ENCODE data around the gene CTIF.
A peak's percentile ranks its signal among the peaks of the same experiment; 100 is the strongest.

CTIF gene

GRCh38 chr18:48602759-48603390 is 64.0 kb downstream of the CTIF start:
- no peak for DNase-seq

- DNase-seq, result no peak
Observed at GRCh38 chr18:48605408-48605845, 66.6 kb downstream of the CTIF start.

DNA sequence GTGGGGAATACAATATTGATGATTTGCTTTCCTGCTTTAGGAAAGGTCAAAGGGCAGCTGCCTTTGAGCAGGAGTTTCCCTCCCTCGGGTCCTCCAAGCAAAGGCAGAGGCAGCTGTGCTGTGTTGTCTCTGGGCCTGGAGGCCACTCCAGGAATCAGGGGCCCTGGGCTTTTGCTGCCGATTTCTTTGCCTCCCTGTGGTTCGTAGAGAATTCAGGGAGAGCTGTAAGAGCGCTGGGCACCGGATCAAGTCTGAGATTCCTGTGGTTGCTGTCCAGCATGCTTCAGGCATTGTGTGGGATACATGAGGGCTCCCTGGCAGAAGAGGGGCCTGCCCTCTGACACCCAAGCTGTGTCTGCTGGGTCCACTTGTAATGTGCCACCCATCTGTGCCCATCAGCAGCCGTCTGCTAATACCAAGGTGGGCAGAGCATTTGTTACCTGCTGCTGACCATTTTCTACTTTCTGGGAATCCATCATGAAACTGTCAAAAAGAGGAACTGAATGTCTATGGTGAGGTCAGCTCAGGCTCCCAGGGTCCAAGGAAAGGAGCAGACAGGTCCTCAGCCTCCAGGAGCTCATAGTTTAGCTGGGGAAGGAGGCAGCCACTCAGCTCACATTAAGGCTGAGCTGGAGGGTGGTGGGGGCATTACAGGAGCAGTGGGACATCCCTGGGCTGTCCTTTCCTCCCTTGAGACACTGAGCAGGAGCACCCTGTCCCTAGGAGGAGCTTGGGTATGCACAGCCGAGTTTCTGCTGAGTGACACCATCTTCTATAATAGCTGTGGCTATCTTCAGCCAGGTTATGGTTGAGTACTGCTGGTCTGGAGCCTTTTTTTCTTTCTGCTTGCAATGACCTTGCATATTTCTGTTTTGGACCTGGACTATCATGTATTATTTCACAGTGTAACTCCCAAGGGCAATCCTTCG is 68.5 kb downstream of the CTIF start:
- DNase-seq, result peak; percentile 92

GRCh38 chr18:48608581-48608980 is 69.8 kb downstream of the CTIF start:
- DNase-seq, result no peak

DNA sequence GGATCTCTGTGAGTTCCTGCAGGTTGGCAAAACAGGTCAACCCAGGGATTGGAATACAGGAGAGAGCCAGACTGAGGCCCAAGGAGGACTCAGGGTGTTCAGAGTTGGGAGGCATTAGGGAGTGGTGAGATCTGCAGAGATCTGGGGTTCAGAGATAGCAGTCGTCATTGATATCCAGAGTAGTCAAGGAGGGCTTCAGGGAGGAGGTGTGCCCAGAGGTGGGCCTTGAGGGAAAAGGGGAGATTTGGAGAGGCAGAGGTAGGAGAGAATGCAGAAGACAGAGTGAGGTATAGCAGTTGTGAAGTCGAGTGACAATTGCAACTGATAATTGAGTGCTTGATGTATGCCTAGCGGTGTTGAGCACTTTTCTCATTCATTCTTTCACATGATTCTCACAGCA is 70.3 kb downstream of the CTIF start:
- no peak for DNase-seq

DNA sequence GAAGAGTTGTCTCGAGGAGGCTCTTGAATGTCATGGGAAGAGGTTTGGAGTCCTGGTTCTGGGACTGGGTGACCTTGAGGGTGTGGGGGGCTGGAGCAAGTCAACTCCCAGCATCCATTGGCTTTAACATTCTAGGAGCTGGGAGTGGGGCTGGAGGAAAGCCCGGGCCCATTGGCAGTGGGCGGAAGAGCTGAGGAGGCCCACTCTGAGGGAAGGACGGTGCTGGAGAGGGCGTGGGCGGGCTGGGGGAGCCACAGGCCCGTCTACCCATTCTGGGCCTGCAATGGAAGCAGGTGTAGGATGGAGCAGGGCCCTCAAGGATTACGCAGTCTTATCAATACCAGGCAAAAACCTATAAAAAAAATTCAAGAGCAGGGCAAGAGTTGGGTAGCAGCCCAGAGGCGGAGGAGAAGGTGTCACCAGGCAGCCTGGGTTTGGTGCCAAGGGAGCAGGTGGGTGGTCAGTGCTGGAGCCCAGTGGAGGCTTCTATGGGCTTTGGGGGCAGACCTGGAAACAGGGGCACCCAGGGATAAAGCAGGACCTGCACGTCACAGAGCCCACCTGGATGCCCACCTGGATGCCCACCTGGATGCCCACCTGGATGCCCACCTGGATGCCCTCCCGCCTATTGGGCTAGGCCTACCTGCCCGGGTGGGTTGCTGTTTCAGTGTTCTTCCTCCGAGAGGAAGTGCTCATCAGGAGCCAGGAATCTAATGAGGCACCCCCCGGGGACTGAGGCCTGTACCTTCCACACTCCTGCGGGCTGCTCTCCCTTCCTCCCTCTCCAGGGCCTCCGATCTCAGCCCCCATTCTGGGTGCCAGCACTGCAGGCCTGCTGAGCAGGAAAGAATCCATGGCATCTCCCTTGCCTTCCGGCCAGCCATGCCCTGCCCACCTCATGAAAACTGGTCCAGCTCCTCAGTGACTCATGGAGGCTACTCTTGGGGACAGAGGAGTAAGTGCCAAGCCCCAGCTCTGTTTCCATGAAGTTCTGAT is 71.3 kb downstream of the CTIF start:
- peak; percentile 68 for DNase-seq

GRCh38 chr18:48611203-48611602 is 72.4 kb downstream of the CTIF start:
- DNase-seq, result no peak

DNA sequence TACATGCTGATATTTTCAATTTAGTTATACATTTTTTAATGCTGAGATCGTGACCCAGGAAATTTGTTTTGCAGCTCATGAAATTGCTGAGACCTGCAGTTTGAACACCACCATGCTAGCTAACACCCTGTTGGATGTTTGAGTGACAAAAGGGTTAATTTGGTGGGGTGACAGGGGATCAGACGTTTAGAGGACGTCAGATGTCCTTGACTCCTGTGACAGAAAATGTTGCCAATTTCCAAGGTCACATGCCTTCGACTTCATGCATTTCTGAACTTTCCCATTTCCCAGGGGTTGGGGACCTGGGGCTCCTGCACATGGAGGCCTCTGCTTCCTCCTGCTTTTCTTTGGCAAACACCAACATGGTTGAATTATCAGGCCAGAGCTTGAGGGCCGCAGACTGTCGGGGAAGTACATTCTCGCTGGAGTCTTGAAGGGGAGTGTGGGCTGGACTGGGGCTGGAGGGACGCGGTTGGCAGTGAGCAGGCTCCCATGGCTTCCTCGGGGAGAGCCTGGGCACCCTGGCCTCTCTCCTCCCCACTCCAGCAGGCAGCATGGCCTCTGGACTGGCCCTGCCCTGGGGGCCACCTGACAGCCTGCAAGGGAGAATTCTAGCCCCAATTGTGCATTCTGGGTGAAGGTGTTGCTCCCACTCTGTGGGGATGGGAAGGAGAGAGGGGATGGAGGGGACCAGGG is 73.1 kb downstream of the CTIF start:
- DNase-seq, result no peak

- DNase-seq, result no peak
Observed at GRCh38 chr18:48612511-48612910, 73.7 kb downstream of the CTIF start.

DNA sequence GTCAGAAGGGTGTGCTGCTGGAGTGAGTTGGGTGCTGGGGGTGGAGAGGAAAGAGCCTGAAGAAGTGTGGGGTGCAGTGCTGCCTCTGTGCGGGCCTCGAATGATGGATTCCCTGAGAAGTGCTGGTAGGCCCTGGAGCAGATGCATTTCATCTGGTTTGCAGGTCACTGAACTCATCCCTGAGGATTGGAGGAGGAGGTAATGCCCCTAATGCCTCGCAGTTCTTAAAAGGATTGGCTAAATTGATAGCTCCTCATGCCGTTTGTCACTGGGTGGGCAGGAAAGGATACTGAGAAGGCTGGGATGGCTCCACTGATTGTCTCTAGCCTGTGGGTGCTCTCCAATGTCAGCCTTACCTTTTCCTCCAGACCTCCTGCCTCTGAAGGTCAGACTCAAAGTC is 74.1 kb downstream of the CTIF start:
- DNase-seq, result no peak

DNA sequence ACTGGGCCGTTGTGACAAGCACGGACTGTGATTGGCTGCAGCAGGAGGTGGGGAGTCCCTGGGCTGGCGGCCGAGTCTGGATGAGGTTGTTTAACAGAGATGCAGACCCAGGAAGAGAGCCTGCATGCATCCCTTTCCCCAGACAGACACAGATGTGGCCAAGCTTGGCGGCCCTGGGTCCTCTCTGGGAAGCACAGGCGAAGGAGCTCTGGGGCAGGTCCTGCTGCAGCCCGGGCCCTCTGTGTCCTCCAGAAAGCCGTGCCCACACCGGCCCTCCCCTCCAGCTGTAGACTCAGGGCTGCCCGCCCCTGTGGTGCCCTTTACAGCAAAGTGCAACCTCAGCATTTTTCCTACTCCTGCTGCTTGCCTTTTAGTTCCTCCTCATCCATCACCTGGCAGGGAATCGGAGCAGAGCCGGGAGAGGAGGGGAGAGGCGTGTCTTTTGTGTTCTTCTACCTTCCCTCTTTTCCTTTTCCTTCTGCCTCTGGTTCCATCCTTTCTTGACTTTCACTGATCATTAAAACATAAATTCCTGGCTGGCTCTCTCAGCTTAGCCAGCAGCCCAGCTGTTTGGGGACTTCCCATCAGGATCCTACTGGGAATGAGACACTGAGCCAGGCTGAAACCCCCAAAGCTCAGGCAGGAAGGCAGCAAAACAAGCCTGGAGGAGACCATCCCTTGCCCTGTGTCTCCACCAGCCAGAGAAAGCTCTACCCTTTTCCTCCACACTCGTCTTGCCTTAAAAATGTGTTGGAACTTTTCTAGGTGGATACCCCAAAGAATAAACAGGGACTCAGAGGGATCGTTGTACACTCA is 75.0 kb downstream of the CTIF start:
- DNase-seq, result no peak

DNA sequence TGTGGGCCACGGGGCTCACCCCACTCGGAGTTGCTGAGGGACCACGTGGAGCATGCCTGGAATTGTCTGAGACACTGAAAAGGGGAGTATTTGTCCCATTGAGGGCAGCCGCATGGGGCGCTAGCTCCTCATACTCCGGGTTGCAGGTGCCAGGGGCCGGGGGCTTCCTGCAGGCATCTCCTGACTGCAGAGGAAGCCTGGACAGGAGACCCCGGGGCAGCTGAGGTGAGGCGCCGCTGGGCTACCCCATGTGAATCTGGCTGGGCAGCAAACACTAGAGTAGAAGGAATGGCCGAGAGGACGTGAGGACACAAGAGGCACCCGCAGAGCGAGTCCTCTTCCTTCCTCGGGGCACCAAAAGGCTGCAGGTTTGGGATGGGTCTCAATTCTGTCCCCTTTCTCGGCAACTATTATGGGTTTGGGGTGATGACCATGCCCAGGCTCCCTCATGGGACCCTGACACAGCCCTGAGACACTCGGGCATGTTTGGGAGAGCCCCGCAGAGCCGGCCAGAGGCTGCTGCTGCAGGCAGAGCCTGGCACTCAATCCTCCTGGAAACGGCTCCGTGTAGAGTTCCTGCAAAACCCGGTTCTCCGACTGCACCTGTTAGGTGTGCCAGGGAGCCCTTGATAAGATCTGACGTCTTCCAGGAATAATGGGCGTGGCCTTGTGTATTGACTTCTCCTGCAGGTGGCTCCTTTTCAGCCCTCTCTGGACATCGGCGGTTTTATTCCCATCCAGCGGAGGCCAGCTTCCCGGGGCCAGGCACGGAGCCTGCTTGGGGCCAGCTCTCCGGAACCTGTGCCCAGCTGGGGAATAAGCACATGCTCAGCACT is 77.0 kb downstream of the CTIF start:
- DNase-seq, result no peak

DNA sequence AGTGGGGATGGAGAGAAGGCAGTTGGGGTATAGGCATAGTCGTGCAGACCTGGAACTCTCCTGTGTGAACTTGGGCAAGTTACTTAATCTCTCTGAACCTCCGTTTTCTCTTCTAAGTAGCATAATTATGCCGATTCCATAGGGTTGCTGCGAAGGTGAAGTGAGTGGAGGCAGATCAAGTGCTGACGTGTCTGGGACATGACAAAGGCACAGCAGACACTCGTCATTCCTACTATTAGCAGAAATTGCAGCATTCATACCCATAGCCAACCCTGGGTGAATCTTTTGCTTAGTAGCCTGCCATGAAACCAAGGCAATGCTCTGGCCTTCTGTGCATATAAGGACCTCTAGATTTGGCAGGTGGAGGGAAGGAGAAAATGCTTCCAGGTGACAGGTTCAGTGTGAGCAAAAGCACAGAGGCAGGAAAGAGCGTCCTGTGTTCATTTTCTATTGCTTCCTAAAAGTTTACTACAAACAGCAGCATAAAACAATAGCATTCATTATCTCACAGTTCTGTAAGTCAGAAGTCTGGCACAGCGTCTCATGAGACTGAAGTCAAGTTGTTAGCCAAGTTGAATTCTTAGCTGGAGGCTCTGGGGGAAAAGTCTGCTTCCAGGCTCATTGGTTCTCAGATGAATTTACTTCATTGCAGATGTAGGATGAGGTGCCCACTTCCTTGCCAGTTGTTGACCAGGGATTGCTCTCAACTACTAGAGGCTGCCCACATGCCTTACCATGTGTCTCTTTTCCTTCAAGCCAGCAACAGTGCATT is 77.8 kb downstream of the CTIF start:
- DNase-seq, result no peak

DNA sequence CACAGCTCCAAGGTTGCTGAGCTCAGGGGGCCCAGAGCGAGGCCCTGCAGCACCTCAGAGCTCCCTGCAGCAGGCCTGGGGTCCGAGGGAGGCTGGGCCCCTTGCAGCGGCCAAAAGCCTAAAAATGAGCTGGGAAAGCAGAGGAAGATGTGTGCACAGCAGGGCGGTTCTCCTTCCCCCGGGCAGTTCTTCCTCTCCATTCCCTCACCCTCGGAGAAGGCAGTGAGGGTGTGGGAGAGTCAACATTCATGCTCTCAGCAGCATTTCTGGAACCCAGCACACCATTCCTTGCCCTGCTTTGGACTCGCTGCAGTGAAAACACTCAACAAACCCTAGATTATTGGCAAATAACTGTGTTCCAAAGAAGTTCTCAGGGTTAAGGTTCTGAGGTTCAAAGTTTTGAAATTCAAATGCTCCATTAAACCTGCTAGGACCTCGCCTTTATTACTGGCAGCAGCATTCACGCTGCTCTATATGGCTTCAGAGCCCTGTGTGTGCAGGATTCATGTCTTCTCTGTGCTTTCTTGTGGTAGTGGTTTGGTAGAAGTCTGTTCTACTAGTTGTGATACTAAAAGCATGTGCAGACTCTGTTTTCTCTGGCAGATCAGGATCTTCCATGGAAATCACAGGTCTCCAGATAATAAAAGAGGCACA is 79.1 kb downstream of the CTIF start:
- no peak for DNase-seq

DNA sequence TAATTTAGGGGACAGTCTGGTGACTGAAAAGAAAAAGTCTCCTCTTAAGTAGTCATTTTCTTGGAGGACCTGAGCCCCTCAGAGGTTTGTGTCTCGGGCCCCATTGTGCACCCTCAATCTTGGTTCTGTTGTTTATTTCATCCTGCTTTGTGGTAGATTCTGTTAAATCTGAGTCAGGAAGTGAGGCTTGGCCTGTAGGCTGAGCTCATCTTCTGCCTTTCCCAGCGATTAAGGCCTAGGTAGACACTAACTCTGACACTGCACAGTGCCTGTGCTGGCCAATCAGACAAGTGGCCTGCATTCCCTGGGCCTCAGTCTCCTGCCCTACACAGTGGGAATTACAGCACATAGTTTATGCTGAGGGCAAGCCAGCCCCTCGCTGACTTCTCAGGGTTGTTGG is 80.2 kb downstream of the CTIF start:
- DNase-seq, result no peak

GRCh38 chr18:48619501-48619900 is 80.7 kb downstream of the CTIF start:
- DNase-seq, result no peak

GRCh38 chr18:48620071-48620470 is 81.2 kb downstream of the CTIF start:
- DNase-seq, result no peak

GRCh38 chr18:48621240-48621639 is 82.4 kb downstream of the CTIF start:
- DNase-seq, result peak; percentile 89
